ENCODE measurements around the gene TBXAS1. TPM values are rescaled to one million over a fixed set of nuclear protein-coding genes. Genes with fewer than 3 reads are reported as not detected.
A peak's percentile ranks its signal among the peaks of the same experiment; 100 is the strongest.

The TBXAS1 gene
- total and polyA plus RNA-seq, 4 donors, result 19.6 to 126 (median 55.2) TPM

- WGBS, 2 donors, result 80 to 83% methylated on average over 9 of the region's 9 CpGs
Measured at GRCh38 chr7:139825666-139826290, 3.3 kb upstream of the TBXAS1 start.

GRCh38 chr7:139827042-139827441, 2.0 kb upstream of the TBXAS1 start:
- Histone ChIP-seq H3K9me3 (ENCODE audit: control insufficient read depth in 4 of 4, insufficient read depth in 3 of 4, low read length in 3 of 4) (peaks cover 0 to 2% (median 0%) of the 10 kb centered on the region in 4 donors), H3K36me3 (ENCODE audit: control insufficient read depth in 4 of 4, insufficient read depth in 4 of 4, low read length in 4 of 4) (no peaks in the 10 kb centered on the region), H3K4me1 (ENCODE audit: control insufficient read depth in 5 of 5, insufficient read depth in 5 of 5, low read length in 5 of 5) (peaks cover 0 to 63% (median 19%) of the 10 kb centered on the region in 5 donors), H3K27me3 (ENCODE audit: control insufficient read depth in 3 of 3, insufficient read depth in 3 of 3, low read length in 2 of 3) (no peaks in the 10 kb centered on the region), H3K4me3 (no peak overlapping the region), H3K27ac (ENCODE audit: low read depth in 1 of 2, low read length in 1 of 2) (no peak overlapping the region), H3K9ac (ENCODE audit: insufficient read depth in 1 of 2, low read length in 2 of 2) (no peak overlapping the region)
- no peak for DNase-seq
- ATAC-seq (ENCODE audit: insufficient read depth, low FRiP score), result no peak
- TF ChIP-seq CTCF (IDR thresholded peaks at IDR 0.05; ENCODE audit: control extremely low read depth, extremely low read depth), result no peak

More at GRCh38 chr7:139825666-139826290, 3.3 kb upstream of the TBXAS1 start:
- no peak for TF ChIP-seq CTCF (IDR thresholded peaks at IDR 0.05; ENCODE audit: control extremely low read depth, extremely low read depth)
- no peaks in the 10 kb centered on the region for H3K27me3 ChIP-seq (ENCODE audit: control insufficient read depth in 3 of 3, insufficient read depth in 3 of 3, low read length in 2 of 3)
- no peaks in the 10 kb centered on the region for H3K9me3 ChIP-seq (ENCODE audit: control insufficient read depth in 4 of 4, insufficient read depth in 3 of 4, low read length in 3 of 4)
- DNase-seq (no peak), ATAC-seq (ENCODE audit: insufficient read depth, low FRiP score) (no peak)
- no peaks in the 10 kb centered on the region for H3K36me3 ChIP-seq (ENCODE audit: control insufficient read depth in 4 of 4, insufficient read depth in 4 of 4, low read length in 4 of 4)
- no peak overlapping the region for H3K9ac ChIP-seq (ENCODE audit: insufficient read depth in 1 of 2, low read length in 2 of 2)
- no peak overlapping the region for H3K4me3 ChIP-seq
- H3K4me1 ChIP-seq (ENCODE audit: control insufficient read depth in 5 of 5, insufficient read depth in 5 of 5, low read length in 5 of 5), result peaks cover 0 to 66% (median 23%) of the 10 kb centered on the region in 5 donors
- H3K27ac ChIP-seq (ENCODE audit: low read depth in 1 of 2, low read length in 1 of 2), result no peak overlapping the region

GRCh38 chr7:139828446-139828845, 618 bp upstream of the TBXAS1 start:
- Histone ChIP-seq H3K27me3 (ENCODE audit: control insufficient read depth in 3 of 3, insufficient read depth in 3 of 3, low read length in 2 of 3) (no peaks in the 10 kb centered on the region), H3K4me1 (ENCODE audit: control insufficient read depth in 5 of 5, insufficient read depth in 5 of 5, low read length in 5 of 5) (peaks cover 0 to 56% (median 19%) of the 10 kb centered on the region in 5 donors), H3K4me3 (no peak overlapping the region), H3K9ac (ENCODE audit: insufficient read depth in 1 of 2, low read length in 2 of 2) (no peak overlapping the region), H3K36me3 (ENCODE audit: control insufficient read depth in 4 of 4, insufficient read depth in 4 of 4, low read length in 4 of 4) (no peaks in the 10 kb centered on the region), H3K27ac (ENCODE audit: low read depth in 1 of 2, low read length in 1 of 2) (peak overlapping the region in 1 of 2 donors; percentile 66), H3K9me3 (ENCODE audit: control insufficient read depth in 4 of 4, insufficient read depth in 3 of 4, low read length in 3 of 4) (peaks cover 0 to 2% (median under 1%) of the 10 kb centered on the region in 4 donors)
- ATAC-seq (ENCODE audit: insufficient read depth, low FRiP score) (no peak), DNase-seq (no peak)
- WGBS, 2 donors, result 81 to 86% methylated on average over 2 of the region's 2 CpGs
- TF ChIP-seq CTCF (IDR thresholded peaks at IDR 0.05; ENCODE audit: control extremely low read depth, extremely low read depth), result no peak

- peak in 1 of 3 donors; percentile 33 for DNase-seq
- H3K9ac ChIP-seq (ENCODE audit: insufficient read depth in 1 of 2, low read length in 2 of 2), result peak overlapping the region in 1 of 2 donors; percentile 17
- no peak for TF ChIP-seq CTCF (IDR thresholded peaks at IDR 0.05; ENCODE audit: control extremely low read depth, extremely low read depth)
- no peak overlapping the region for H3K4me3 ChIP-seq
- H3K4me1 ChIP-seq (ENCODE audit: control insufficient read depth in 5 of 5, insufficient read depth in 5 of 5, low read length in 5 of 5), result peaks cover 0 to 43% (median 19%) of the 10 kb centered on the region in 5 donors
- H3K36me3 ChIP-seq (ENCODE audit: control insufficient read depth in 4 of 4, insufficient read depth in 4 of 4, low read length in 4 of 4), result no peaks in the 10 kb centered on the region
- WGBS, 2 donors, result 22 to 40% methylated on average over 3 of the region's 3 CpGs
- H3K27ac ChIP-seq (ENCODE audit: low read depth in 1 of 2, low read length in 1 of 2), result no peak overlapping the region
- ATAC-seq (ENCODE audit: insufficient read depth, low FRiP score), result no peak
- H3K9me3 ChIP-seq (ENCODE audit: control insufficient read depth in 4 of 4, insufficient read depth in 3 of 4, low read length in 3 of 4), result peaks cover 0 to 6% (median under 1%) of the 10 kb centered on the region in 4 donors
- no peaks in the 10 kb centered on the region for H3K27me3 ChIP-seq (ENCODE audit: control insufficient read depth in 3 of 3, insufficient read depth in 3 of 3, low read length in 2 of 3)
Measured at GRCh38 chr7:139829775-139830117, 682 bp downstream of the TBXAS1 start.
